Sigmoid colon (tissue), 4 donors: ENCODE measurements around the gene ADGRV1.

Experiments used
- EP300 ChIP-seq, 4 donors: sonication (generic); formaldehyde crosslinking; IDR thresholded peaks; one replicate each; pipeline ENCODE4 v1.6.1; 2017; ENCODE audit warnings: antibody characterized with exemption in 4 of 4
- POLR2A ChIP-seq, 2 donors: fragments of 450-650 bp; IDR thresholded peaks; one replicate each; pipeline ENCODE4 v1.6.1; 2016; ENCODE audit warnings: antibody characterized with exemption in 2 of 2, mild to moderate bottlenecking in 2 of 2, moderate library complexity in 2 of 2
- POLR2AphosphoS5 ChIP-seq, 4 donors: sonication (generic); formaldehyde crosslinking; IDR thresholded peaks; one replicate each; pipeline ENCODE4 v1.6.1; 2017; ENCODE audit warnings: antibody characterized with exemption in 4 of 4

- TF ChIP-seq POLR2AphosphoS5 (IDR thresholded peaks at IDR 0.05): no peak
- TF ChIP-seq EP300 (IDR thresholded peaks at IDR 0.05): no peak
- TF ChIP-seq POLR2A (IDR thresholded peaks at IDR 0.05): no peak
These were observed 484.3 kb downstream of the ADGRV1 start for GRCh38 chr5:91042936-91043255.
